HT1080 (cell line): ENCODE data around the gene GRP. TPM values are rescaled to one million over a fixed set of nuclear protein-coding genes. Genes with fewer than 3 reads are reported as not detected.

ENCODE experiments used
- total RNA-seq: library from RNA; depleted of rRNA; stranded (reverse); fragments of >200 nt; shearing (Covaris generic); gene quantifications from 2 replicates; pipeline ENCODE4 v1.2.3, GENCODE V29; 2014; rRNA removed

GRP gene
- total RNA-seq, 1 experiment from 2014 or later, result not detected

Other genes with a start within 250 kb of the GRP start
- gene SEC11C, start 80.3 kb upstream of the GRP start, total RNA-seq, result 40.6 and 42.2 TPM in 2 replicates
- not detected in 2 replicates for gene RAX, start 53.3 kb downstream of the GRP start, total RNA-seq
- gene CPLX4, start 98.5 kb downstream of the GRP start, total RNA-seq, result not detected in 2 replicates
- gene LMAN1, start 139.1 kb downstream of the GRP start, total RNA-seq, result 72.2 and 77.8 TPM in 2 replicates